Stimulated activated CD4-positive, alpha-beta T cell treated with anti-CD3 and anti-CD28 coated beads, Interleukin-4, amount 100 ng/mL, for 1 hour (primary cell): Measurements from ENCODE around the gene ACBD5.

Experiments
- DNase-seq: peaks from one replicate; pipeline ENCODE4 v3.0.0-alpha.2; 2020

Gene ACBD5

DNA sequence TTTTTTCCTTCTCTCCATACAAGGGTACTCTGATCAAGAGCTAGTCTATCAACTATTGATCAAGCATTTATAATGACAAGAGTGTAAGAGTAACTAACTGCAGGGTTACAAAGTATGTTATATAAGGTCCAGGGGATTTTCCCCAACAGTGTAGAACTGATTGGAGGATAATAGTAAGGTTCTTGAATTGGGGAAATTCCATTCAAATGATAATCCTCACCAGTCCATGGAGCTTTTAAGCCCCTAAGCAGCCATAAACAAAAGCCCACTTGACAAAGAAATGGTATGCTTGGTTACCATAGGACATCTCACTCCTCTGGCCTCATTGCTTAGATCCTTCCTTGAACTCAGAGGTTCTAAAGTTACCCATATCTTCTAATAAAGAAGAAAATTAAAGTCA lies 94.7 kb downstream of the ACBD5 start:
- DNase-seq: no peak
